ENCODE measurements around the gene EMP2.
A peak's percentile ranks its signal among the peaks of the same experiment; 100 is the strongest.

The EMP2 gene

DNA sequence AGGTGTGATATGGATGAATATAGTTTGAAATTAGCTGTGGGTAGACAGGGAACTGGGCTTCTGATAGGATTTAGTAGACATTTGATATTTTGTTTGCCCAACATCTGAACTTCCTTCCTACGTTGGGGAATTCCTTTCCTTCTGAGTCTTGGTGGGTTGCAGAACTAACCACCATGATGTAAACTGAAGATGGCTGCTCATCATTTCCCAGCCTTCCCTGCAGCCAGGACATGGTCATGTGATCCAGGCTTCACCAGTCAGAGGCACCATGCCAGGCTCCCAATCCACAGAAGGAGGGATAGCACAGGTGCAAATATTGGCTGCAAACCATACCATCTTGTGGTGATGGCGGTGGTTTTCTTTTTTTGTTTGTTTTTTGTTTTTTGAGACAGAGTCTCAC lies 57.4 kb downstream of the EMP2 start:
- TF ChIP-seq, protein P1, sequence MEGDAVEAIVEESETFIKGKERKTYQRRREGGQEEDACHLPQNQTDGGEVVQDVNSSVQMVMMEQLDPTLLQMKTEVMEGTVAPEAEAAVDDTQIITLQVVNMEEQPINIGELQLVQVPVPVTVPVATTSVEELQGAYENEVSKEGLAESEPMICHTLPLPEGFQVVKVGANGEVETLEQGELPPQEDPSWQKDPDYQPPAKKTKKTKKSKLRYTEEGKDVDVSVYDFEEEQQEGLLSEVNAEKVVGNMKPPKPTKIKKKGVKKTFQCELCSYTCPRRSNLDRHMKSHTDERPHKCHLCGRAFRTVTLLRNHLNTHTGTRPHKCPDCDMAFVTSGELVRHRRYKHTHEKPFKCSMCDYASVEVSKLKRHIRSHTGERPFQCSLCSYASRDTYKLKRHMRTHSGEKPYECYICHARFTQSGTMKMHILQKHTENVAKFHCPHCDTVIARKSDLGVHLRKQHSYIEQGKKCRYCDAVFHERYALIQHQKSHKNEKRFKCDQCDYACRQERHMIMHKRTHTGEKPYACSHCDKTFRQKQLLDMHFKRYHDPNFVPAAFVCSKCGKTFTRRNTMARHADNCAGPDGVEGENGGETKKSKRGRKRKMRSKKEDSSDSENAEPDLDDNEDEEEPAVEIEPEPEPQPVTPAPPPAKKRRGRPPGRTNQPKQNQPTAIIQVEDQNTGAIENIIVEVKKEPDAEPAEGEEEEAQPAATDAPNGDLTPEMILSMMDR (IDR thresholded peaks at IDR 0.05; ENCODE audit: unreplicated experiment in 3 of 3) = no peak
- H3K27ac Mint-ChIP-seq = no peak overlapping the region
- no peak overlapping the region for H3K4me3 Mint-ChIP-seq
- H3K27me3 Mint-ChIP-seq (ENCODE audit: low read depth) = peaks cover 3% of the 10 kb centered on the region
- no peaks in the 10 kb centered on the region for H3K9me3 Mint-ChIP-seq
- H3K36me3 Mint-ChIP-seq (ENCODE audit: low read depth) = no peaks in the 10 kb centered on the region
- peaks cover 4% of the 10 kb centered on the region for H3K4me1 Mint-ChIP-seq

DNA sequence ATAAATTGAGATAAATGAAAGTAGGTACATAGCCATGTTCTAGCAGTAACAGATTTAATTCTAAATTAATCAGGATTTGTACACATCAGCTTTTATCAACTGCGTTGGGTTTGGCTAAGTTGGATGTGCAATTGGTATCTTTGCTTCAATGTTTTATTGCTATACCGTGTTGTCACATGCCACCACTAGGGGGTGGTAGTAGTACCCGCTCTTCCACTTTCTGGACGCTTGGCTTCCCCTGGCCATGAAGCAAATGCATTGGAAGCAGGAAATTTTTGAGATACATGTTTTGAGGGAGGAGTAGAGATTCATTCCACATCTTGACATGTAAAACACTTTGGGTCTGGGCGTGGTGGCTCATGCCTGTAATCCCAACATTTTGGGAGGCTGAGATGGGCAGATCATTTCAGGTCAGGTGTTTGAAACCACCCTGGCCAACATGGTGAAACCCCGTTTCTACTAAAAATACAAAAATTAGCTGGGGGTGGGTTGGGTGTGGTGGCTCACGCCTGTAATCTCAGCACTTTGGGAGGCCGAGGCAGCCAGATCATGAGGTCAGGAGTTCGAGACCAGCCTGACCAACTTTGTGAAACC lies 58.6 kb downstream of the EMP2 start:
- Mint-ChIP-seq H3K27me3 (ENCODE audit: low read depth) (peaks cover 3% of the 10 kb centered on the region), H3K4me3 (no peak overlapping the region), H3K36me3 (ENCODE audit: low read depth) (no peaks in the 10 kb centered on the region), H3K4me1 (peaks cover 4% of the 10 kb centered on the region), H3K27ac (no peak overlapping the region), H3K9me3 (no peaks in the 10 kb centered on the region)
- TF ChIP-seq, protein P1 (IDR thresholded peaks at IDR 0.05; ENCODE audit: unreplicated experiment in 3 of 3) = peak; percentile 73 to 83 (median 78)

DNA sequence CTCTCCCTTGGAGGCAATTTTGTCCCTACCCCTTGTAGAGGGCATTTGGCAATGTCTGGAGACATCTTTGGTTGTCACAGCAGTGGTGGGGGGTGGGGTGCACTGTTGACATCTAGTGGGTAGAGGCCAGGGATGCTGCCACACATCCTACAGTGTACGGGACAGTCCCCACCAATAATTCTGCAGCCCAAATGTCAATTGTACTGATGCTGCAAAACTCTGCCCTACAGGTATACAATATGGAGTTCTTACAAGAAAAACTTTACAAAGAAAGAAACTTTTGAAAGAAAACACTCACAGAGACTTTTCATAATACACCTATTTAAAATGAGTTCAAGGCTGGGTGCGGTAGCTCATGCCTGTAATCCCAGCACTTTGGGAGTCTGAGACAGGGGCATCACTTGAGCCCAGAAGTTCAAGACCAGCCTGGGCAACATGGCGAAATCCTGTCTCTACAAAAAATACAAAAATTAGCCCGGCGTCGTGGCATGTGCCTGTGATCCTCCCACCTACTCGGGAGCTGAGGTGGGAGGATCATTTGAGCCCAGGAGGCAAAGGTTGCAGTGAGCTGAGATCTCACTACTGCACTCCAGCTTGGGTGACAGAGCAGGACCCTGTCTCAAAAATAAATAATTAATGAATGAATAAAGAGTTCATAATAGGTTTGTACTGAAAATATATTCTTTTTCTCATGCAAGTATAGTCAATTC lies 59.4 kb downstream of the EMP2 start:
- Mint-ChIP-seq H3K4me3 (no peak overlapping the region), H3K27ac (no peak overlapping the region), H3K9me3 (no peaks in the 10 kb centered on the region), H3K27me3 (ENCODE audit: low read depth) (peaks cover 3% of the 10 kb centered on the region), H3K36me3 (ENCODE audit: low read depth) (no peaks in the 10 kb centered on the region), H3K4me1 (peaks cover 4% of the 10 kb centered on the region)
- TF ChIP-seq, protein P1 (IDR thresholded peaks at IDR 0.05; ENCODE audit: unreplicated experiment in 3 of 3) = no peak

DNA sequence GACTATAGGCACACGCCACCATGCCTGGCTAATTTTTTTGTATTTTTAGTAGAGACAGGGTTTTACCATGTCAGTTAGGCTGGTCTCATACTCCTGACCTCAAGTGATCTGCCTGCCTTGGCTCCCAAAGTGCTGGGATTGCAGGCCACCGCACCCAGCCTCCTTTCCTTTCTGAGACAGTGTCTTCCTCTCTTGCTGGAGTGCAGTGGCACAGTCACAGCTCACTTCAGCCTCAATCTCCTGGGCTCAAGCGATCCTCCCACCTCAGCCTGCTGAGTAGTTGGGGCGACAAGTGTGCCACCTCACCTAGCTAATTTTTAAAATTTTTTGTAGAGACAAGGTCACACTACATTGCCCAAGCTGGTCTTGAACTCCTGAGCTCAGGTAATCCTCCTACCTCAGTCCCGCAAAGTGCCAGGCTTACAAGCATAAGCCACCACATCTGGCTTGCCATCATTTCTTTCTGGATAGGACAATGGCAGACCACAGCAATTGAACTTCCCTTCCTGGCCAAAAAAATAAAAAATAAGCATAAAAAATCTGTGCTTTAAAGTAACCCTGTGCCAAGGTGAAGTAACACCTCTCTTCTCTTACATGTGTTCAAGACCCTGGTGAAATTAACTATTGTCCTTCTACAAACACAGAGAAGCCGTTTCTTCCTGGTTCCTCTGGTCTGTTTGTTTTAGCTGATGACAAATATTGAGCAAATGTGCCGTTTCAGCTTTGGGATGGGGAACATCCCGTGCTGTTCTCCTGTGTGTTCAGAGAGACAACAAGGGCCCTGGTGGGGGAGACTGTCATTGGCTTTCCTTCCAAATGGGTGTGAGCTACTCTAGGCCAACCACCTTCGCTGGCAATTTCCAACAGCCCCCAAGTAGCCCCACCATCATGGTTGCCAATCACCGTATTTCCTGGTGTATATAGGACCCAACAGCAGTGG lies 60.2 kb downstream of the EMP2 start:
- TF ChIP-seq, protein P1 (IDR thresholded peaks at IDR 0.05; ENCODE audit: unreplicated experiment in 3 of 3) = no peak
- Mint-ChIP-seq H3K27ac (no peak overlapping the region), H3K9me3 (no peaks in the 10 kb centered on the region)

DNA sequence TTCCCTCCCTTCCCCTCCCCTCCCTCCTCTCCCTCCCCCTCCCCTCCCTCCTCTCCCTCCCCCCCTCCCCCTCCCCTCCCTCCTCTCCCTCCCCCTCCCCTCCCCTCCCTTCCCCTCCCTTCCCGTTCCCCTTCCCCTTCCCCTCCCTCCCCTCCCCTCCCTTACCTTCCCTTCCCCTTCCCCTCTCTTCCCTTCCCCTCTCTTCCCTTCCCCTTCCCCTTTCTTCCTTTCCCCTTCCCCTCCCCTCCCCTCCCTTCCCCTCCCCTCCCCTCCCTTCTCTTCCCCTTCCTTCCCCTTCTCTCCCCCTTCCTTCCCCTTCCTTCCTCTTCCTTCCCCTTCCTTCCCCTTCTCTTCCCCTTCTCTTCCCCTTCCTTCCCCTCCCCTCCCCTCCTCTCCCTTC lies 61.1 kb downstream of the EMP2 start:
- Mint-ChIP-seq H3K9me3 (no peaks in the 10 kb centered on the region), H3K36me3 (ENCODE audit: low read depth) (no peaks in the 10 kb centered on the region), H3K4me1 (peaks cover 4% of the 10 kb centered on the region), H3K27ac (no peak overlapping the region), H3K4me3 (no peak overlapping the region), H3K27me3 (ENCODE audit: low read depth) (peaks cover 3% of the 10 kb centered on the region)
- TF ChIP-seq, protein P1 (IDR thresholded peaks at IDR 0.05; ENCODE audit: unreplicated experiment in 3 of 3) = no peak

More for the DNA sequence above, 60.2 kb downstream of the EMP2 start:
- Mint-ChIP-seq H3K36me3 (ENCODE audit: low read depth) (no peaks in the 10 kb centered on the region), H3K27me3 (ENCODE audit: low read depth) (peaks cover 3% of the 10 kb centered on the region), H3K4me3 (no peak overlapping the region), H3K4me1 (peaks cover 4% of the 10 kb centered on the region)

All from nephron (organoid).